HEK293 (cell line): Measurements from ENCODE around the gene WDR18.

ENCODE experiments used
- CTCF ChIA-PET: fragments of 350-600 bp; formaldehyde crosslinking; extraction: SDS; loops from one replicate; lab custom pipeline; 2021; ENCODE audit warnings: antibody characterized with exemption; lab: Yijun Ruan, JAX
- POLR2A ChIA-PET: fragments of 300-600 bp; formaldehyde crosslinking; extraction: SDS; loops from one replicate; lab custom pipeline; 2020; ENCODE audit warnings: antibody characterized with exemption, inconsistent platforms; lab: Yijun Ruan, JAX
- H3K27ac ChIP-seq: fragments of 200-500 bp; sonication (Bioruptor generic); 2 replicates; pipeline ENCODE4 v1.5.1; 2014; ENCODE audit warnings: low read depth, low read length, control low read depth, inconsistent platforms; ENCODE audit errors: extremely low read depth
- H3K36me3 ChIP-seq, 2 experiments: fragments of 200-500 bp in 1 of 2; sonication (Bioruptor generic) in 1 of 2; 1 replicate in 1 of 2; 2 replicates in 1 of 2; pipeline ENCODE4 v1.5.1; 2014 to 2017; ENCODE audit warnings: inconsistent platforms in 2 of 2, low read length in 2 of 2; ENCODE audit not compliant: control insufficient read depth in 2 of 2, insufficient read depth in 1 of 2
- H3K4me1 ChIP-seq: fragments of 200-500 bp; sonication (Bioruptor generic); 2 replicates; pipeline ENCODE4 v1.5.1; 2014; ENCODE audit warnings: mild to moderate bottlenecking, low read length, inconsistent platforms; ENCODE audit not compliant: control insufficient read depth, insufficient read depth
- H3K4me3 ChIP-seq: 2 replicates; pipeline ENCODE4 v1.5.1; 2011; ENCODE audit warnings: low read depth, mild to moderate bottlenecking, control low read depth, low read length, moderate library complexity
- H3K9me3 ChIP-seq: fragments of 200-500 bp; sonication (Bioruptor generic); 2 replicates; pipeline ENCODE4 v1.5.1; 2014; ENCODE audit warnings: low read depth, low read length, inconsistent platforms; ENCODE audit not compliant: control insufficient read depth, insufficient read depth
- GLIS2 ChIP-seq: fragments of 450-650 bp; formaldehyde crosslinking; IDR thresholded peaks from 2 replicates; pipeline ENCODE4 v1.5.1; 2016; ENCODE audit warnings: missing biosample characterization, missing genetic modification characterization
- HOXD13 ChIP-seq: sonication (generic); formaldehyde crosslinking; IDR thresholded peaks from 2 replicates; pipeline ENCODE4 v1.8.0; 2022; ENCODE audit warnings: missing genetic modification reagents, borderline replicate concordance
- MYNN ChIP-seq: fragments of 450-650 bp; formaldehyde crosslinking; IDR thresholded peaks from 2 replicates; pipeline ENCODE4 v1.5.1; 2016; ENCODE audit warnings: missing biosample characterization, missing genetic modification characterization, borderline replicate concordance
- YY2 ChIP-seq: fragments of 450-650 bp; formaldehyde crosslinking; IDR thresholded peaks from 2 replicates; pipeline ENCODE4 v1.5.1; 2016; ENCODE audit warnings: missing biosample characterization, missing genetic modification characterization
- ZBTB1 ChIP-seq: fragments of 450-650 bp; formaldehyde crosslinking; IDR thresholded peaks from 2 replicates; pipeline ENCODE4 v1.5.1; 2016; ENCODE audit warnings: missing biosample characterization, missing genetic modification characterization
- ZNF114 ChIP-seq: fragments of 450-650 bp; formaldehyde crosslinking; IDR thresholded peaks from 2 replicates; pipeline ENCODE4 v1.5.0; 2017; ENCODE audit warnings: missing biosample characterization, missing genetic modification characterization
- ZNF169 ChIP-seq: fragments of 450-650 bp; formaldehyde crosslinking; IDR thresholded peaks from 2 replicates; pipeline ENCODE4 v1.5.1; 2016; ENCODE audit warnings: missing biosample characterization, missing genetic modification characterization
- ZNF175 ChIP-seq: fragments of 450-650 bp; formaldehyde crosslinking; IDR thresholded peaks from 2 replicates; pipeline ENCODE4 v1.5.1; 2016; ENCODE audit warnings: missing biosample characterization, missing genetic modification characterization
- ZNF2 ChIP-seq: fragments of 450-650 bp; formaldehyde crosslinking; IDR thresholded peaks from 2 replicates; pipeline ENCODE4 v1.5.1; 2016; ENCODE audit warnings: missing biosample characterization, missing genetic modification characterization
- ZNF341 ChIP-seq: fragments of 450-650 bp; formaldehyde crosslinking; IDR thresholded peaks from 2 replicates; pipeline ENCODE4; 2016; ENCODE audit warnings: low read depth, missing biosample characterization, missing genetic modification characterization
- ZNF366 ChIP-seq: fragments of 450-650 bp; formaldehyde crosslinking; conservative IDR thresholded peaks from 2 replicates; pipeline ENCODE4 v1.5.1; 2016; ENCODE audit warnings: missing biosample characterization, missing genetic modification characterization
- ZNF433 ChIP-seq: fragments of 450-650 bp; formaldehyde crosslinking; IDR thresholded peaks from 2 replicates; pipeline ENCODE4 v1.5.1; 2016; ENCODE audit warnings: missing biosample characterization, missing genetic modification characterization, low read depth
- ZNF514 ChIP-seq: fragments of 450-650 bp; formaldehyde crosslinking; IDR thresholded peaks from 2 replicates; pipeline ENCODE4 v1.5.1; 2016; ENCODE audit warnings: missing biosample characterization, missing genetic modification characterization
- ZNF544 ChIP-seq: fragments of 450-650 bp; formaldehyde crosslinking; IDR thresholded peaks from 2 replicates; pipeline ENCODE4 v1.5.0; 2017; ENCODE audit warnings: missing biosample characterization, missing genetic modification characterization
- ZNF561 ChIP-seq: fragments of 450-650 bp; IDR thresholded peaks from 2 replicates; pipeline ENCODE4 v1.5.1; 2018; ENCODE audit warnings: missing biosample characterization, missing genetic modification characterization, borderline replicate concordance
- ZNF623 ChIP-seq: fragments of 450-650 bp; formaldehyde crosslinking; IDR thresholded peaks from 2 replicates; pipeline ENCODE4 v1.5.1; 2016; ENCODE audit warnings: missing biosample characterization, missing genetic modification characterization
- ZNF785 ChIP-seq: fragments of 450-650 bp; formaldehyde crosslinking; IDR thresholded peaks from 2 replicates; pipeline ENCODE4 v1.5.1; 2016; ENCODE audit warnings: missing biosample characterization, missing genetic modification characterization
- ZNF791 ChIP-seq: fragments of 450-650 bp; formaldehyde crosslinking; IDR thresholded peaks from 2 replicates; pipeline ENCODE4 v1.5.1; 2016; ENCODE audit warnings: missing biosample characterization, missing genetic modification characterization
- ZSCAN30 ChIP-seq: fragments of 450-650 bp; IDR thresholded peaks from 2 replicates; pipeline ENCODE4 v1.5.1; 2018; ENCODE audit warnings: missing biosample characterization, mild to moderate bottlenecking, missing genetic modification characterization, moderate library complexity
- TF ChIP-seq, protein P1 (sequence below): IDR thresholded peaks from 2 replicates; pipeline ENCODE4 v1.6.1; 2011; ENCODE audit warnings: mild to moderate bottlenecking, low read depth, low read length, borderline replicate concordance
- TF ChIP-seq, protein P2 (sequence below): fragments of 450-650 bp; formaldehyde crosslinking; IDR thresholded peaks from 2 replicates; pipeline ENCODE4 v1.5.1; 2016; ENCODE audit warnings: missing biosample characterization, missing genetic modification characterization
- TF ChIP-seq, protein P3 (sequence below): fragments of 450-650 bp; formaldehyde crosslinking; IDR thresholded peaks from 2 replicates; pipeline ENCODE4 v1.5.1; 2016; ENCODE audit warnings: missing biosample characterization, missing genetic modification characterization
- TF ChIP-seq, protein P4 (sequence below): fragments of 450-650 bp; formaldehyde crosslinking; IDR thresholded peaks from 2 replicates; pipeline ENCODE4 v1.5.1; 2016; ENCODE audit warnings: missing biosample characterization, missing genetic modification characterization
- TF ChIP-seq, protein P5 (sequence below): fragments of 450-650 bp; formaldehyde crosslinking; IDR thresholded peaks from 2 replicates; pipeline ENCODE4 v1.5.1; 2017; ENCODE audit warnings: missing biosample characterization, missing genetic modification characterization
- TF ChIP-seq, protein P6 (sequence below): fragments of 450-650 bp; formaldehyde crosslinking; IDR thresholded peaks from 2 replicates; pipeline ENCODE4 v1.5.1; 2016; ENCODE audit warnings: missing biosample characterization, missing genetic modification characterization
- TF ChIP-seq, protein P7 (sequence below): fragments of 450-650 bp; formaldehyde crosslinking; IDR thresholded peaks from 2 replicates; pipeline ENCODE4 v1.5.1; 2016; ENCODE audit warnings: missing biosample characterization, missing genetic modification characterization

WDR18 gene

DNA sequence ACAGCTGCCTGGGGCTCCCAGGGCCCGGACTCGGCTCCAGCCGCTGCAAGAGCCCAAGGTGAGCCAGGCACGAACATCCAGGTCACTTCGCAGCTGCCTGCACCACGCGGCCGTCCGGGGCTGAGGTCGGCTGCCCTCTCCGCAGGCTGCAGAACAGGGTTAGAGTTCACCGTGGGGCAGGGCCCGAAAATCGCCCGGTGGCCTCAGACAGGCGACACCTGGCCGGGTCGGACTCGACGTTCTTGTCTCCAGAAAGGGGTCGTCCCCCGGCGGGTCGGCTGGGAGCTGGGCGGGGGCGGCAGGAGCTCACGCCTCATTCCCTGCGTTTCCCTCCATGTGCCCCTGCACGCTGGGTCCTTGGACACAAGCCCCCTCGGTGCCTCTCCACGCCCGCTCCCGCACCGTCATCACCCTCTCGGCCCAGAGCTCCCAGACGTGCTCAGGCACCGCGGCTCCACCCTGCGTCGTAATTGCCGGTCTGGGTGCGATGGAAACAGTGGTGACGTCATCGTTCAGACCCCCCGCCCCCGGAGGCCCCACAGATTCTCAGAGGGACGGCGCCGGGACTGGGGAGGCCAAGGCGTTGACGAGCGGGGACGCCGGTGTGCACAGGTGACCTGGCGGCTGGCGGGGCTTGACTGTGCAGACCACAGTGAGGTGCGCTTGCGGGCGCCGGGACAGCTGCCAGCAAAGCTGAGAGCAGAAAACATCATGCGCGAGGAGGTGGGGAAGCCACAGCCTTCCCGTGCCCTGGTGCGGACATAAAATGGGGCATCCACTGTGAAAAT lies 12.1 kb downstream of the WDR18 start:
- no peak overlapping the region for H3K27ac ChIP-seq
- ChIA-PET CTCF (interaction anchor here (0.6 to 2.0 kb wide), 6 partner anchors 12 to 248 kb away, joined by 3 to 16 read pairs (median 4); partner anchors contain the start of gene WDR18), POLR2A (interaction anchor here (0.5 to 3.1 kb wide), 5 partner anchors 9 to 947 kb away, joined by 3 to 15 read pairs (median 3); partner anchors contain the start of gene WDR18)
- H3K9me3 ChIP-seq = no peaks in the 10 kb centered on the region
- peak overlapping the region; percentile 14 for H3K4me3 ChIP-seq
- peaks cover 7% of the 10 kb centered on the region for H3K4me1 ChIP-seq
- H3K36me3 ChIP-seq = peaks cover 0 to 27% of the 10 kb centered on the region in 2 experiments; a peak in 1 of 3 replicates
- TF ChIP-seq ZNF785 (peak; percentile 17; the same call in 1 of the 2 replicates), ZNF2 (tag by site-specific recombination) (peak; percentile 84), ZNF561 (peak; percentile 85; the same call in 1 of the 2 replicates), ZNF169 (no peak), ZNF114 (tag by site-specific recombination) (no peak), ZBTB1 (tag by site-specific recombination) (peak; percentile 88), ZNF341 (no peak; the same call in none of the 2 replicates), ZNF791 (tag by site-specific recombination) (no peak), HOXD13 (CRISPR knock-in tag) (no peak), GLIS2 (tag by site-specific recombination) (peak; percentile 99), ZNF544 (tag by site-specific recombination) (no peak), YY2 (tag by site-specific recombination) (peak; percentile 51; the same call in 1 of the 2 replicates), ZNF175 (tag by site-specific recombination) (no peak), ZNF514 (no peak), ZSCAN30 (tag by site-specific recombination) (peak; percentile 57; the same call in 1 of the 2 replicates), ZNF433 (tag by site-specific recombination) (no peak), ZNF366 (tag by site-specific recombination) (peak; percentile 67), MYNN (tag by site-specific recombination) (no peak), ZNF623 (tag by site-specific recombination) (peak; percentile 22)
- TF ChIP-seq, protein P1, sequence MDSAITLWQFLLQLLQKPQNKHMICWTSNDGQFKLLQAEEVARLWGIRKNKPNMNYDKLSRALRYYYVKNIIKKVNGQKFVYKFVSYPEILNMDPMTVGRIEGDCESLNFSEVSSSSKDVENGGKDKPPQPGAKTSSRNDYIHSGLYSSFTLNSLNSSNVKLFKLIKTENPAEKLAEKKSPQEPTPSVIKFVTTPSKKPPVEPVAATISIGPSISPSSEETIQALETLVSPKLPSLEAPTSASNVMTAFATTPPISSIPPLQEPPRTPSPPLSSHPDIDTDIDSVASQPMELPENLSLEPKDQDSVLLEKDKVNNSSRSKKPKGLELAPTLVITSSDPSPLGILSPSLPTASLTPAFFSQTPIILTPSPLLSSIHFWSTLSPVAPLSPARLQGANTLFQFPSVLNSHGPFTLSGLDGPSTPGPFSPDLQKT = no peak
- TF ChIP-seq, protein P2, sequence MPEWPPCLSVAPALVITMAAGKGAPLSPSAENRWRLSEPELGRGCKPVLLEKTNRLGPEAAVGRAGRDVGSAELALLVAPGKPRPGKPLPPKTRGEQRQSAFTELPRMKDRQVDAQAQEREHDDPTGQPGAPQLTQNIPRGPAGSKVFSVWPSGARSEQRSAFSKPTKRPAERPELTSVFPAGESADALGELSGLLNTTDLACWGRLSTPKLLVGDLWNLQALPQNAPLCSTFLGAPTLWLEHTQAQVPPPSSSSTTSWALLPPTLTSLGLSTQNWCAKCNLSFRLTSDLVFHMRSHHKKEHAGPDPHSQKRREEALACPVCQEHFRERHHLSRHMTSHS (tag by site-specific recombination) = no peak
- TF ChIP-seq, protein P3, sequence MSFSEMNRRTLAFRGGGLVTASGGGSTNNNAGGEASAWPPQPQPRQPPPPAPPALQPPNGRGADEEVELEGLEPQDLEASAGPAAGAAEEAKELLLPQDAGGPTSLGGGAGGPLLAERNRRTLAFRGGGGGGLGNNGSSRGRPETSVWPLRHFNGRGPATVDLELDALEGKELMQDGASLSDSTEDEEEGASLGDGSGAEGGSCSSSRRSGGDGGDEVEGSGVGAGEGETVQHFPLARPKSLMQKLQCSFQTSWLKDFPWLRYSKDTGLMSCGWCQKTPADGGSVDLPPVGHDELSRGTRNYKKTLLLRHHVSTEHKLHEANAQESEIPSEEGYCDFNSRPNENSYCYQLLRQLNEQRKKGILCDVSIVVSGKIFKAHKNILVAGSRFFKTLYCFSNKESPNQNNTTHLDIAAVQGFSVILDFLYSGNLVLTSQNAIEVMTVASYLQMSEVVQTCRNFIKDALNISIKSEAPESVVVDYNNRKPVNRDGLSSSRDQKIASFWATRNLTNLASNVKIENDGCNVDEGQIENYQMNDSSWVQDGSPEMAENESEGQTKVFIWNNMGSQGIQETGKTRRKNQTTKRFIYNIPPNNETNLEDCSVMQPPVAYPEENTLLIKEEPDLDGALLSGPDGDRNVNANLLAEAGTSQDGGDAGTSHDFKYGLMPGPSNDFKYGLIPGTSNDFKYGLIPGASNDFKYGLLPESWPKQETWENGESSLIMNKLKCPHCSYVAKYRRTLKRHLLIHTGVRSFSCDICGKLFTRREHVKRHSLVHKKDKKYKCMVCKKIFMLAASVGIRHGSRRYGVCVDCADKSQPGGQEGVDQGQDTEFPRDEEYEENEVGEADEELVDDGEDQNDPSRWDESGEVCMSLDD = peak; percentile 98
- TF ChIP-seq, protein P4, sequence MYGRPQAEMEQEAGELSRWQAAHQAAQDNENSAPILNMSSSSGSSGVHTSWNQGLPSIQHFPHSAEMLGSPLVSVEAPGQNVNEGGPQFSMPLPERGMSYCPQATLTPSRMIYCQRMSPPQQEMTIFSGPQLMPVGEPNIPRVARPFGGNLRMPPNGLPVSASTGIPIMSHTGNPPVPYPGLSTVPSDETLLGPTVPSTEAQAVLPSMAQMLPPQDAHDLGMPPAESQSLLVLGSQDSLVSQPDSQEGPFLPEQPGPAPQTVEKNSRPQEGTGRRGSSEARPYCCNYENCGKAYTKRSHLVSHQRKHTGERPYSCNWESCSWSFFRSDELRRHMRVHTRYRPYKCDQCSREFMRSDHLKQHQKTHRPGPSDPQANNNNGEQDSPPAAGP (tag by site-specific recombination) = peak; percentile 100
- TF ChIP-seq, protein P5, sequence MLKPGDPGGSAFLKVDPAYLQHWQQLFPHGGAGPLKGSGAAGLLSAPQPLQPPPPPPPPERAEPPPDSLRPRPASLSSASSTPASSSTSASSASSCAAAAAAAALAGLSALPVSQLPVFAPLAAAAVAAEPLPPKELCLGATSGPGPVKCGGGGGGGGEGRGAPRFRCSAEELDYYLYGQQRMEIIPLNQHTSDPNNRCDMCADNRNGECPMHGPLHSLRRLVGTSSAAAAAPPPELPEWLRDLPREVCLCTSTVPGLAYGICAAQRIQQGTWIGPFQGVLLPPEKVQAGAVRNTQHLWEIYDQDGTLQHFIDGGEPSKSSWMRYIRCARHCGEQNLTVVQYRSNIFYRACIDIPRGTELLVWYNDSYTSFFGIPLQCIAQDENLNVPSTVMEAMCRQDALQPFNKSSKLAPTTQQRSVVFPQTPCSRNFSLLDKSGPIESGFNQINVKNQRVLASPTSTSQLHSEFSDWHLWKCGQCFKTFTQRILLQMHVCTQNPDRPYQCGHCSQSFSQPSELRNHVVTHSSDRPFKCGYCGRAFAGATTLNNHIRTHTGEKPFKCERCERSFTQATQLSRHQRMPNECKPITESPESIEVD (tag by site-specific recombination) = peak; percentile 41; the same call in 1 of the 2 replicates
- TF ChIP-seq, protein P6, sequence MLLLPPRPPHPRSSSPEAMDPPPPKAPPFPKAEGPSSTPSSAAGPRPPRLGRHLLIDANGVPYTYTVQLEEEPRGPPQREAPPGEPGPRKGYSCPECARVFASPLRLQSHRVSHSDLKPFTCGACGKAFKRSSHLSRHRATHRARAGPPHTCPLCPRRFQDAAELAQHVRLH = no peak
- TF ChIP-seq, protein P7, sequence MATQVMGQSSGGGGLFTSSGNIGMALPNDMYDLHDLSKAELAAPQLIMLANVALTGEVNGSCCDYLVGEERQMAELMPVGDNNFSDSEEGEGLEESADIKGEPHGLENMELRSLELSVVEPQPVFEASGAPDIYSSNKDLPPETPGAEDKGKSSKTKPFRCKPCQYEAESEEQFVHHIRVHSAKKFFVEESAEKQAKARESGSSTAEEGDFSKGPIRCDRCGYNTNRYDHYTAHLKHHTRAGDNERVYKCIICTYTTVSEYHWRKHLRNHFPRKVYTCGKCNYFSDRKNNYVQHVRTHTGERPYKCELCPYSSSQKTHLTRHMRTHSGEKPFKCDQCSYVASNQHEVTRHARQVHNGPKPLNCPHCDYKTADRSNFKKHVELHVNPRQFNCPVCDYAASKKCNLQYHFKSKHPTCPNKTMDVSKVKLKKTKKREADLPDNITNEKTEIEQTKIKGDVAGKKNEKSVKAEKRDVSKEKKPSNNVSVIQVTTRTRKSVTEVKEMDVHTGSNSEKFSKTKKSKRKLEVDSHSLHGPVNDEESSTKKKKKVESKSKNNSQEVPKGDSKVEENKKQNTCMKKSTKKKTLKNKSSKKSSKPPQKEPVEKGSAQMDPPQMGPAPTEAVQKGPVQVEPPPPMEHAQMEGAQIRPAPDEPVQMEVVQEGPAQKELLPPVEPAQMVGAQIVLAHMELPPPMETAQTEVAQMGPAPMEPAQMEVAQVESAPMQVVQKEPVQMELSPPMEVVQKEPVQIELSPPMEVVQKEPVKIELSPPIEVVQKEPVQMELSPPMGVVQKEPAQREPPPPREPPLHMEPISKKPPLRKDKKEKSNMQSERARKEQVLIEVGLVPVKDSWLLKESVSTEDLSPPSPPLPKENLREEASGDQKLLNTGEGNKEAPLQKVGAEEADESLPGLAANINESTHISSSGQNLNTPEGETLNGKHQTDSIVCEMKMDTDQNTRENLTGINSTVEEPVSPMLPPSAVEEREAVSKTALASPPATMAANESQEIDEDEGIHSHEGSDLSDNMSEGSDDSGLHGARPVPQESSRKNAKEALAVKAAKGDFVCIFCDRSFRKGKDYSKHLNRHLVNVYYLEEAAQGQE (tag by site-specific recombination) = no peak
